GM23338 (cell line): ENCODE results near the gene ENOX2. TPM values are rescaled to one million over a fixed set of nuclear protein-coding genes. Genes with fewer than 3 reads are reported as not detected.

Experiments
- ATAC-seq: fragments of 200-7000 bp; cut with Tn5 transposase; 3 replicates; pipeline ENCODE4 v1.9.1; 2020
- DNase-seq: peaks from one replicate; pipeline ENCODE4 v3.0.0-alpha.2; 2015; ENCODE audit warnings: low spot score
- H2AFZ ChIP-seq: fragments of 200-600 bp; sonication (generic); 2 replicates; pipeline ENCODE4 v1.8.0; 2016; ENCODE audit warnings: antibody characterized with exemption, mild to moderate bottlenecking, moderate library complexity
- H3F3A ChIP-seq: fragments of 200-600 bp; sonication (generic); replicated peaks from 2 replicates; pipeline ENCODE4 v1.8.0; 2017; ENCODE audit warnings: antibody characterized with exemption, mixed run types, low read depth
- H3K27ac ChIP-seq: fragments of 200-600 bp; sonication (generic); 2 replicates; pipeline ENCODE4 v1.6.1; 2016; ENCODE audit warnings: low read depth
- H3K27me3 ChIP-seq: fragments of 200-600 bp; sonication (generic); 2 replicates; pipeline ENCODE4 v1.8.0; 2016; ENCODE audit warnings: mild to moderate bottlenecking, mixed run types, moderate library complexity; ENCODE audit not compliant: insufficient read depth
- H3K36me3 ChIP-seq: fragments of 200-600 bp; sonication (generic); 2 replicates; pipeline ENCODE4 v1.8.0; 2016; ENCODE audit warnings: mild to moderate bottlenecking; ENCODE audit not compliant: insufficient read depth
- H3K4me1 ChIP-seq: fragments of 200-600 bp; sonication (generic); 2 replicates; pipeline ENCODE4 v1.8.0; 2016; ENCODE audit warnings: mild to moderate bottlenecking, moderate library complexity; ENCODE audit not compliant: insufficient read depth
- H3K4me2 ChIP-seq: fragments of 200-600 bp; sonication (generic); 2 replicates; pipeline ENCODE4 v1.7.1; 2017; ENCODE audit warnings: mixed run types
- H3K4me3 ChIP-seq: fragments of 200-600 bp; sonication (generic); 2 replicates; pipeline ENCODE4 v1.6.1; 2016; ENCODE audit warnings: mixed run types
- H3K79me2 ChIP-seq: fragments of 200-600 bp; sonication (generic); replicated peaks from 2 replicates; pipeline ENCODE4 v1.8.0; 2017; ENCODE audit warnings: mild to moderate bottlenecking; ENCODE audit not compliant: insufficient read depth
- H3K9me2 ChIP-seq: fragments of 200-600 bp; sonication (generic); 2 replicates; pipeline ENCODE4 v1.8.0; 2017; ENCODE audit not compliant: insufficient read depth
- H4K20me1 ChIP-seq: fragments of 200-600 bp; sonication (generic); replicated peaks from 2 replicates; pipeline ENCODE4 v1.8.0; 2017; ENCODE audit warnings: mild to moderate bottlenecking; ENCODE audit not compliant: insufficient read depth
- H3K27ac Mint-ChIP-seq: 2 replicates; pipeline ENCODE4 v1.8.0; 2020; ENCODE audit warnings: inconsistent platforms, mild to moderate bottlenecking, moderate library complexity, mixed read lengths
- H3K27me3 Mint-ChIP-seq: 3 replicates; pipeline ENCODE4 v1.8.0; 2022; ENCODE audit warnings: low read depth, mild to moderate bottlenecking, moderate library complexity, mixed read lengths, inconsistent platforms; ENCODE audit not compliant: insufficient read depth, poor library complexity
- H3K36me3 Mint-ChIP-seq: 3 replicates; pipeline ENCODE4 v1.8.0; 2021; ENCODE audit warnings: low read depth, mild to moderate bottlenecking, inconsistent platforms, moderate library complexity, mixed read lengths
- H3K4me1 Mint-ChIP-seq: 3 replicates; pipeline ENCODE4 v1.8.0; 2020; ENCODE audit warnings: mild to moderate bottlenecking, inconsistent platforms, mixed read lengths
- H3K4me3 Mint-ChIP-seq: 3 replicates; pipeline ENCODE4 v1.8.0; 2021; ENCODE audit warnings: moderate library complexity, mild to moderate bottlenecking, inconsistent platforms, mixed read lengths
- H3K9me3 Mint-ChIP-seq: 3 replicates; pipeline ENCODE4 v1.8.0; 2020; ENCODE audit warnings: moderate library complexity, mild to moderate bottlenecking, inconsistent platforms, mixed read lengths
- CREB1 ChIP-seq: fragments of 250-450 bp; sonication (Bioruptor Pico); IDR thresholded peaks from 2 replicates; pipeline ENCODE4 v1.5.0; 2020; ENCODE audit warnings: low read depth, mild to moderate bottlenecking, moderate library complexity
- EZH2 ChIP-seq: fragments of 200-600 bp; sonication (generic); IDR thresholded peaks from one replicate; pipeline ENCODE4 v1.8.0; 2017; ENCODE audit warnings: antibody characterized with exemption, mild to moderate bottlenecking, low read depth; ENCODE audit not compliant: unreplicated experiment
- EZH2phosphoT487 ChIP-seq: fragments of 200-600 bp; sonication (generic); IDR thresholded peaks from one replicate; pipeline ENCODE4 v1.8.1; 2018; ENCODE audit warnings: antibody characterized with exemption; ENCODE audit not compliant: unreplicated experiment
- JUNB ChIP-seq: IDR thresholded peaks from one replicate; pipeline ENCODE4 v1.6.1; 2016; ENCODE audit warnings: antibody characterized with exemption; ENCODE audit not compliant: unreplicated experiment
- NANOG ChIP-seq: IDR thresholded peaks from 2 replicates; pipeline ENCODE4 v1.6.1; 2016; ENCODE audit warnings: antibody characterized with exemption, borderline replicate concordance
- POLR2AphosphoS5 ChIP-seq: IDR thresholded peaks from 2 replicates; pipeline ENCODE4 v1.6.1; 2016; ENCODE audit warnings: antibody characterized with exemption, low read depth
- STAT1 ChIP-seq: IDR thresholded peaks from one replicate; pipeline ENCODE4 v1.6.1; 2016; ENCODE audit warnings: antibody characterized with exemption; ENCODE audit not compliant: unreplicated experiment
- ZNF114 ChIP-seq: fragments of 250-450 bp; sonication (Bioruptor Pico); IDR thresholded peaks from 2 replicates; pipeline ENCODE4 v1.5.0; 2020; ENCODE audit warnings: mild to moderate bottlenecking, moderate library complexity
- ZNF331 ChIP-seq: fragments of 250-450 bp; sonication (Bioruptor Pico); IDR thresholded peaks from 2 replicates; pipeline ENCODE4 v1.5.0; 2020; ENCODE audit warnings: low read depth, mild to moderate bottlenecking, moderate library complexity
- polyA plus RNA-seq: library from polyadenylated mRNA; unstranded; fragments of >200 nt; fragmentation: Nextera tagmentation; extraction: Ambion mirVana; gene quantifications from 2 replicates; pipeline ENCODE4 v1.2.1, GENCODE V29; 2016
- total RNA-seq: library from RNA; depleted of rRNA; stranded (reverse); fragments of >200 nt; shearing (Covaris generic); gene quantifications from 2 replicates; pipeline ENCODE4 v1.2.3, GENCODE V29; 2014
- TF ChIP-seq, protein P1 (sequence below), 2 experiments: fragments of 200-600 bp in 1 of 2; sonication (generic) in 1 of 2; conservative IDR thresholded peaks; 2 replicates each; pipeline versions ENCODE4 v1.5.1 to v1.6.1; 2016 to 2017; ENCODE audit warnings: antibody characterized with exemption in 2 of 2, low read depth in 2 of 2, mild to moderate bottlenecking in 2 of 2, moderate library complexity in 1 of 2
- TF ChIP-seq, protein P2 (sequence below): IDR thresholded peaks from one replicate; pipeline ENCODE4 v1.6.1; 2018; ENCODE audit warnings: antibody characterized with exemption; ENCODE audit not compliant: unreplicated experiment
- TF ChIP-seq, protein P3 (sequence below): fragments of 250-450 bp; sonication (Bioruptor Pico); IDR thresholded peaks from 2 replicates; pipeline ENCODE4 v1.5.0; 2020; ENCODE audit warnings: mild to moderate bottlenecking, moderate library complexity
- TF ChIP-seq, protein P4 (sequence below): IDR thresholded peaks from 2 replicates; pipeline ENCODE4 v1.6.1; 2016; ENCODE audit warnings: antibody characterized with exemption

ENOX2 gene
- total and polyA plus RNA-seq, 2 experiments from 2014 or later: 9.6 to 11.2 TPM

DNA sequence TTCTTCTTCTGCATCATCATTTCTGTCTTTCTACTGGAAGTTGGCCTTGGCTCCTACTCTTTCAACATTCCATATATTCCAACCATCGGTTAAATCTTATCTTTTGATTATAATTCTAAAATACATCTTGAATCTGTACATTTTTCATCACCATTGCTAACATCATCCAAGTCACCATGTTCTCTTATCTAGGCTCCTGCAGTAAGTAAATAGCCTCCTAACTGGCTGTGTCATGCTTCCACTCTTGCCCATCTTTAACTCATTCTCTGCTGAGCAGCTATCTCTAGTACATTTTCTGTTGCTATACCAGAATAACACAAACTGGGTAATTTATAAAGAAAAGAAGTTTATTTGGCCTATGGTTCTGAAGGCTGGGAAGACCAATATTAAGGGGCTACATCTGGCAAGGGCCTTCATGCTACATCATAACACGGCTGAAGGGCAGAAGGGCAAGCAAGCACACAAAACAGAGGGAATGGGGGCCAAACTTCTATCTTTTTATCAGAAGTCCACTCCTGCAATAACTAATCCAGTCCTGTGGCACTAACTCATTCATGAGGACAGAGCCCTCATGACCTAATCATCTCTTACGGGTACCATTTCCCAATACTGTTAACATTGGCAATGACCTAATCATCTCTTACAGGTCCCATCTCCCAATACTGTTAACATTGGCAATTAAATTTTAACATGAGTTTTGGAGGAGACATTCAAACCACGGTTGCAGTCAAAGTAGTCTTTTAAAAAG, 72.2 kb downstream of the ENOX2 start:
- peaks cover 1% of the 10 kb centered on the region for H3K27me3 Mint-ChIP-seq
- Histone ChIP-seq H3K4me3 (no peak overlapping the region), H3F3A (no peaks in the 10 kb centered on the region), H3K36me3 (no peaks in the 10 kb centered on the region), H3K27ac (no peak overlapping the region), H2AFZ (no peak overlapping the region), H3K9me2 (no peaks in the 10 kb centered on the region), H4K20me1 (no peaks in the 10 kb centered on the region), H3K4me1 (peaks cover 17% of the 10 kb centered on the region), H3K4me2 (no peak overlapping the region), H3K79me2 (no peaks in the 10 kb centered on the region), H3K27me3 (no peaks in the 10 kb centered on the region)
- peaks cover 38% of the 10 kb centered on the region for H3K4me1 Mint-ChIP-seq
- DNase-seq: no peak
- TF ChIP-seq, protein P1, sequence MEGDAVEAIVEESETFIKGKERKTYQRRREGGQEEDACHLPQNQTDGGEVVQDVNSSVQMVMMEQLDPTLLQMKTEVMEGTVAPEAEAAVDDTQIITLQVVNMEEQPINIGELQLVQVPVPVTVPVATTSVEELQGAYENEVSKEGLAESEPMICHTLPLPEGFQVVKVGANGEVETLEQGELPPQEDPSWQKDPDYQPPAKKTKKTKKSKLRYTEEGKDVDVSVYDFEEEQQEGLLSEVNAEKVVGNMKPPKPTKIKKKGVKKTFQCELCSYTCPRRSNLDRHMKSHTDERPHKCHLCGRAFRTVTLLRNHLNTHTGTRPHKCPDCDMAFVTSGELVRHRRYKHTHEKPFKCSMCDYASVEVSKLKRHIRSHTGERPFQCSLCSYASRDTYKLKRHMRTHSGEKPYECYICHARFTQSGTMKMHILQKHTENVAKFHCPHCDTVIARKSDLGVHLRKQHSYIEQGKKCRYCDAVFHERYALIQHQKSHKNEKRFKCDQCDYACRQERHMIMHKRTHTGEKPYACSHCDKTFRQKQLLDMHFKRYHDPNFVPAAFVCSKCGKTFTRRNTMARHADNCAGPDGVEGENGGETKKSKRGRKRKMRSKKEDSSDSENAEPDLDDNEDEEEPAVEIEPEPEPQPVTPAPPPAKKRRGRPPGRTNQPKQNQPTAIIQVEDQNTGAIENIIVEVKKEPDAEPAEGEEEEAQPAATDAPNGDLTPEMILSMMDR (conservative IDR thresholded peaks at IDR 0.05; ENCODE audit: low read depth in 2 of 2): no peak
- TF ChIP-seq STAT1: no peak
- TF ChIP-seq, protein P2, sequence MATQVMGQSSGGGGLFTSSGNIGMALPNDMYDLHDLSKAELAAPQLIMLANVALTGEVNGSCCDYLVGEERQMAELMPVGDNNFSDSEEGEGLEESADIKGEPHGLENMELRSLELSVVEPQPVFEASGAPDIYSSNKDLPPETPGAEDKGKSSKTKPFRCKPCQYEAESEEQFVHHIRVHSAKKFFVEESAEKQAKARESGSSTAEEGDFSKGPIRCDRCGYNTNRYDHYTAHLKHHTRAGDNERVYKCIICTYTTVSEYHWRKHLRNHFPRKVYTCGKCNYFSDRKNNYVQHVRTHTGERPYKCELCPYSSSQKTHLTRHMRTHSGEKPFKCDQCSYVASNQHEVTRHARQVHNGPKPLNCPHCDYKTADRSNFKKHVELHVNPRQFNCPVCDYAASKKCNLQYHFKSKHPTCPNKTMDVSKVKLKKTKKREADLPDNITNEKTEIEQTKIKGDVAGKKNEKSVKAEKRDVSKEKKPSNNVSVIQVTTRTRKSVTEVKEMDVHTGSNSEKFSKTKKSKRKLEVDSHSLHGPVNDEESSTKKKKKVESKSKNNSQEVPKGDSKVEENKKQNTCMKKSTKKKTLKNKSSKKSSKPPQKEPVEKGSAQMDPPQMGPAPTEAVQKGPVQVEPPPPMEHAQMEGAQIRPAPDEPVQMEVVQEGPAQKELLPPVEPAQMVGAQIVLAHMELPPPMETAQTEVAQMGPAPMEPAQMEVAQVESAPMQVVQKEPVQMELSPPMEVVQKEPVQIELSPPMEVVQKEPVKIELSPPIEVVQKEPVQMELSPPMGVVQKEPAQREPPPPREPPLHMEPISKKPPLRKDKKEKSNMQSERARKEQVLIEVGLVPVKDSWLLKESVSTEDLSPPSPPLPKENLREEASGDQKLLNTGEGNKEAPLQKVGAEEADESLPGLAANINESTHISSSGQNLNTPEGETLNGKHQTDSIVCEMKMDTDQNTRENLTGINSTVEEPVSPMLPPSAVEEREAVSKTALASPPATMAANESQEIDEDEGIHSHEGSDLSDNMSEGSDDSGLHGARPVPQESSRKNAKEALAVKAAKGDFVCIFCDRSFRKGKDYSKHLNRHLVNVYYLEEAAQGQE: no peak
- no peak for TF ChIP-seq ZNF331 (CRISPR knock-in tag)
- TF ChIP-seq ZNF114: no peak
- no peak for TF ChIP-seq EZH2phosphoT487
- TF ChIP-seq CREB1 (CRISPR knock-in tag): no peak
- no peak for TF ChIP-seq NANOG
- TF ChIP-seq EZH2: no peak
- TF ChIP-seq, protein P3, sequence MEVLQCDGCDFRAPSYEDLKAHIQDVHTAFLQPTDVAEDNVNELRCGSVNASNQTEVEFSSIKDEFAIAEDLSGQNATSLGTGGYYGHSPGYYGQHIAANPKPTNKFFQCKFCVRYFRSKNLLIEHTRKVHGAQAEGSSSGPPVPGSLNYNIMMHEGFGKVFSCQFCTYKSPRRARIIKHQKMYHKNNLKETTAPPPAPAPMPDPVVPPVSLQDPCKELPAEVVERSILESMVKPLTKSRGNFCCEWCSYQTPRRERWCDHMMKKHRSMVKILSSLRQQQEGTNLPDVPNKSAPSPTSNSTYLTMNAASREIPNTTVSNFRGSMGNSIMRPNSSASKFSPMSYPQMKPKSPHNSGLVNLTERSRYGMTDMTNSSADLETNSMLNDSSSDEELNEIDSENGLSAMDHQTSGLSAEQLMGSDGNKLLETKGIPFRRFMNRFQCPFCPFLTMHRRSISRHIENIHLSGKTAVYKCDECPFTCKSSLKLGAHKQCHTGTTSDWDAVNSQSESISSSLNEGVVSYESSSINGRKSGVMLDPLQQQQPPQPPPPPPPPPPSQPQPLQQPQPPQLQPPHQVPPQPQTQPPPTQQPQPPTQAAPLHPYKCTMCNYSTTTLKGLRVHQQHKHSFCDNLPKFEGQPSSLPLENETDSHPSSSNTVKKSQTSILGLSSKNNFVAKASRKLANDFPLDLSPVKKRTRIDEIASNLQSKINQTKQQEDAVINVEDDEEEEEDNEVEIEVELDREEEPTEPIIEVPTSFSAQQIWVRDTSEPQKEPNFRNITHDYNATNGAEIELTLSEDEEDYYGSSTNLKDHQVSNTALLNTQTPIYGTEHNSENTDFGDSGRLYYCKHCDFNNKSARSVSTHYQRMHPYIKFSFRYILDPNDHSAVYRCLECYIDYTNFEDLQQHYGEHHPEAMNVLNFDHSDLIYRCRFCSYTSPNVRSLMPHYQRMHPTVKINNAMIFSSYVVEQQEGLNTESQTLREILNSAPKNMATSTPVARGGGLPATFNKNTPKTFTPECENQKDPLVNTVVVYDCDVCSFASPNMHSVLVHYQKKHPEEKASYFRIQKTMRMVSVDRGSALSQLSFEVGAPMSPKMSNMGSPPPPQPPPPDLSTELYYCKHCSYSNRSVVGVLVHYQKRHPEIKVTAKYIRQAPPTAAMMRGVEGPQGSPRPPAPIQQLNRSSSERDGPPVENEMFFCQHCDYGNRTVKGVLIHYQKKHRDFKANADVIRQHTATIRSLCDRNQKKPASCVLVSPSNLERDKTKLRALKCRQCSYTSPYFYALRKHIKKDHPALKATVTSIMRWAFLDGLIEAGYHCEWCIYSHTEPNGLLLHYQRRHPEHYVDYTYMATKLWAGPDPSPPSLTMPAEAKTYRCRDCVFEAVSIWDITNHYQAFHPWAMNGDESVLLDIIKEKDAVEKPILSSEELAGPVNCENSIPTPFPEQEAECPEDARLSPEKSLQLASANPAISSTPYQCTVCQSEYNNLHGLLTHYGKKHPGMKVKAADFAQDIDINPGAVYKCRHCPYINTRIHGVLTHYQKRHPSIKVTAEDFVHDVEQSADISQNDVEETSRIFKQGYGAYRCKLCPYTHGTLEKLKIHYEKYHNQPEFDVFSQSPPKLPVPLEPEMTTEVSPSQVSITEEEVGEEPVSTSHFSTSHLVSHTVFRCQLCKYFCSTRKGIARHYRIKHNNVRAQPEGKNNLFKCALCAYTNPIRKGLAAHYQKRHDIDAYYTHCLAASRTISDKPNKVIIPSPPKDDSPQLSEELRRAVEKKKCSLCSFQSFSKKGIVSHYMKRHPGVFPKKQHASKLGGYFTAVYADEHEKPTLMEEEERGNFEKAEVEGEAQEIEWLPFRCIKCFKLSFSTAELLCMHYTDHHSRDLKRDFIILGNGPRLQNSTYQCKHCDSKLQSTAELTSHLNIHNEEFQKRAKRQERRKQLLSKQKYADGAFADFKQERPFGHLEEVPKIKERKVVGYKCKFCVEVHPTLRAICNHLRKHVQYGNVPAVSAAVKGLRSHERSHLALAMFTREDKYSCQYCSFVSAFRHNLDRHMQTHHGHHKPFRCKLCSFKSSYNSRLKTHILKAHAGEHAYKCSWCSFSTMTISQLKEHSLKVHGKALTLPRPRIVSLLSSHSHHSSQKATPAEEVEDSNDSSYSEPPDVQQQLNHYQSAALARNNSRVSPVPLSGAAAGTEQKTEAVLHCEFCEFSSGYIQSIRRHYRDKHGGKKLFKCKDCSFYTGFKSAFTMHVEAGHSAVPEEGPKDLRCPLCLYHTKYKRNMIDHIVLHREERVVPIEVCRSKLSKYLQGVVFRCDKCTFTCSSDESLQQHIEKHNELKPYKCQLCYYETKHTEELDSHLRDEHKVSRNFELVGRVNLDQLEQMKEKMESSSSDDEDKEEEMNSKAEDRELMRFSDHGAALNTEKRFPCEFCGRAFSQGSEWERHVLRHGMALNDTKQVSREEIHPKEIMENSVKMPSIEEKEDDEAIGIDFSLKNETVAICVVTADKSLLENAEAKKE: no peak
- TF ChIP-seq, protein P4, sequence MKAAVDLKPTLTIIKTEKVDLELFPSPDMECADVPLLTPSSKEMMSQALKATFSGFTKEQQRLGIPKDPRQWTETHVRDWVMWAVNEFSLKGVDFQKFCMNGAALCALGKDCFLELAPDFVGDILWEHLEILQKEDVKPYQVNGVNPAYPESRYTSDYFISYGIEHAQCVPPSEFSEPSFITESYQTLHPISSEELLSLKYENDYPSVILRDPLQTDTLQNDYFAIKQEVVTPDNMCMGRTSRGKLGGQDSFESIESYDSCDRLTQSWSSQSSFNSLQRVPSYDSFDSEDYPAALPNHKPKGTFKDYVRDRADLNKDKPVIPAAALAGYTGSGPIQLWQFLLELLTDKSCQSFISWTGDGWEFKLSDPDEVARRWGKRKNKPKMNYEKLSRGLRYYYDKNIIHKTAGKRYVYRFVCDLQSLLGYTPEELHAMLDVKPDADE: no peak
- TF ChIP-seq JUNB: no peak
- no peak for TF ChIP-seq POLR2AphosphoS5
- ATAC-seq: no peak
- no peak overlapping the region for H3K27ac Mint-ChIP-seq
- H3K9me3 Mint-ChIP-seq: no peaks in the 10 kb centered on the region
- H3K36me3 Mint-ChIP-seq: no peaks in the 10 kb centered on the region
- H3K4me3 Mint-ChIP-seq: no peak overlapping the region
